Measurements from ENCODE around the gene RTKN. TPM values are rescaled to one million over a fixed set of nuclear protein-coding genes. Genes with fewer than 3 reads are reported as not detected.

RTKN gene
- total and polyA plus RNA-seq, 4 donors = 21.9 to 46.0 (median 30.6) TPM

- WGBS, 2 donors = 1 to 2% methylated on average over 22 to 27 of the region's 27 CpGs
- no peak overlapping the region for H3K4me3 ChIP-seq
- peak overlapping the region; percentile 35 to 94 for H3K27ac ChIP-seq (ENCODE audit: low read depth in 1 of 2, low read length in 1 of 2)
- peaks cover 6 to 33% (median 11%) of the 10 kb centered on the region in 5 donors for H3K4me1 ChIP-seq (ENCODE audit: control insufficient read depth in 5 of 5, insufficient read depth in 5 of 5, low read length in 5 of 5)
- peak overlapping the region in 1 of 2 donors; percentile 62 for H3K9ac ChIP-seq (ENCODE audit: insufficient read depth in 1 of 2, low read length in 2 of 2)
- H3K9me3 ChIP-seq (ENCODE audit: control insufficient read depth in 4 of 4, insufficient read depth in 3 of 4, low read length in 3 of 4) = no peaks in the 10 kb centered on the region
- DNase-seq (peak in 1 of 3 donors; percentile 49), ATAC-seq (ENCODE audit: insufficient read depth, low FRiP score) (no peak)
- TF ChIP-seq CTCF (IDR thresholded peaks at IDR 0.05; ENCODE audit: control extremely low read depth, extremely low read depth) = no peak
- no peaks in the 10 kb centered on the region for H3K27me3 ChIP-seq (ENCODE audit: control insufficient read depth in 3 of 3, insufficient read depth in 3 of 3, low read length in 2 of 3)
- H3K36me3 ChIP-seq (ENCODE audit: control insufficient read depth in 4 of 4, insufficient read depth in 4 of 4, low read length in 4 of 4) = peaks cover 0 to 8% (median 3%) of the 10 kb centered on the region in 4 donors
Observed at GRCh38 chr2:74457129-74457548, 15.4 kb upstream of the RTKN start.

GRCh38 chr2:74454654-74455511 is 13.1 kb upstream of the RTKN start, which contains the start of gene INO80B:
INO80B (plus strand) TSS chr2:74455087; CDS start chr2:74455117, 30 bp downstream.
- Histone ChIP-seq H3K27me3 (ENCODE audit: control insufficient read depth in 3 of 3, insufficient read depth in 3 of 3, low read length in 2 of 3) (no peaks in the 10 kb centered on the region), H3K9ac (ENCODE audit: insufficient read depth in 1 of 2, low read length in 2 of 2) (peak within 1 kb of the TSS in 1 of 2 donors; percentile 50), H3K4me1 (ENCODE audit: control insufficient read depth in 5 of 5, insufficient read depth in 5 of 5, low read length in 5 of 5) (peaks cover 6 to 33% (median 10%) of the 10 kb centered on the region in 5 donors), H3K4me3 (peak within 1 kb of the TSS; percentile 66), H3K36me3 (ENCODE audit: control insufficient read depth in 4 of 4, insufficient read depth in 4 of 4, low read length in 4 of 4) (peaks cover 0 to 2% (median 0%) of the 10 kb centered on the region in 4 donors), H3K9me3 (ENCODE audit: control insufficient read depth in 4 of 4, insufficient read depth in 3 of 4, low read length in 3 of 4) (no peaks in the 10 kb centered on the region), H3K27ac (ENCODE audit: low read depth in 1 of 2, low read length in 1 of 2) (peak within 1 kb of the TSS; percentile 50 to 65)
- peak; percentile 79 for ATAC-seq (ENCODE audit: insufficient read depth, low FRiP score)
- TF ChIP-seq CTCF (IDR thresholded peaks at IDR 0.05; ENCODE audit: control extremely low read depth, extremely low read depth) = no peak
- 0 to 1% methylated on average over 40 of the region's 40 CpGs for WGBS, 2 donors
- DNase-seq = peak; percentile 98 to 99 (median 99)

DNA sequence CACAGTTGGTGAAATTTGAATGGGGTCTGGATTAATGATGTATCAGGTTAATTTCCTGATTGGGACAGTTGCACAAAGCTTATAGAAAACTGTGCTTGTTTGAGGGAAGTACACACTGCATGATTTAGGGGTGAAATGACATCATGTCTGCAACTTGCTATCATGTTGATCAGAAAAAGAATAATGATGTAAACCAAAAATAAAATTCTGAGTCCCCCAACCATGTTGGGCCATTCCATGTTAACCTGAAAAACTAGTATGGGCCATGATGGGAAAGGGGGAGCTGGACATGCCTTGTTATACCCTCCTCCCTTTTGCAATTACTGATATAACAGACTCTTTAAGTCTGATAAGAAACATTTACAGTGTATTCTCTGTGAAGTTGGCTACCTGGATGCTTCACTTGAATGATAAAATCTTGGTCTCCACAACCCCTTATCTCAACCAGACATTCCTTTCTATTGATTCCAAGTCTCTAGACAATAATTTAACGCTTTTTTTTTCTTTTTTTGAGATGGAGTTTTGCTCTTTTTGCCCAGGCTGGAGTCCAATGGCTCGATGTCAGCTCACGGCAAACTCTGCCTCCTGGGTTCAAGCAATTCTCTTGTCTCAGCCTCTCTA is 8.9 kb upstream of the RTKN start:
- Histone ChIP-seq H3K36me3 (ENCODE audit: control insufficient read depth in 4 of 4, insufficient read depth in 4 of 4, low read length in 4 of 4) (no peaks in the 10 kb centered on the region), H3K27me3 (ENCODE audit: control insufficient read depth in 3 of 3, insufficient read depth in 3 of 3, low read length in 2 of 3) (no peaks in the 10 kb centered on the region), H3K9me3 (ENCODE audit: control insufficient read depth in 4 of 4, insufficient read depth in 3 of 4, low read length in 3 of 4) (no peaks in the 10 kb centered on the region), H3K4me1 (ENCODE audit: control insufficient read depth in 5 of 5, insufficient read depth in 5 of 5, low read length in 5 of 5) (peaks cover 0 to 12% (median 4%) of the 10 kb centered on the region in 5 donors), H3K4me3 (no peak overlapping the region), H3K27ac (ENCODE audit: low read depth in 1 of 2, low read length in 1 of 2) (no peak overlapping the region), H3K9ac (ENCODE audit: insufficient read depth in 1 of 2, low read length in 2 of 2) (no peak overlapping the region)
- ATAC-seq (ENCODE audit: insufficient read depth, low FRiP score) = no peak
- 80 to 97% methylated on average over 3 of the region's 3 CpGs for WGBS, 2 donors
- DNase-seq = no peak
- TF ChIP-seq CTCF (IDR thresholded peaks at IDR 0.05; ENCODE audit: control extremely low read depth, extremely low read depth) = no peak

Measured in lung (tissue), 12 donors.